ENCODE results near the gene POFUT2.

DNA sequence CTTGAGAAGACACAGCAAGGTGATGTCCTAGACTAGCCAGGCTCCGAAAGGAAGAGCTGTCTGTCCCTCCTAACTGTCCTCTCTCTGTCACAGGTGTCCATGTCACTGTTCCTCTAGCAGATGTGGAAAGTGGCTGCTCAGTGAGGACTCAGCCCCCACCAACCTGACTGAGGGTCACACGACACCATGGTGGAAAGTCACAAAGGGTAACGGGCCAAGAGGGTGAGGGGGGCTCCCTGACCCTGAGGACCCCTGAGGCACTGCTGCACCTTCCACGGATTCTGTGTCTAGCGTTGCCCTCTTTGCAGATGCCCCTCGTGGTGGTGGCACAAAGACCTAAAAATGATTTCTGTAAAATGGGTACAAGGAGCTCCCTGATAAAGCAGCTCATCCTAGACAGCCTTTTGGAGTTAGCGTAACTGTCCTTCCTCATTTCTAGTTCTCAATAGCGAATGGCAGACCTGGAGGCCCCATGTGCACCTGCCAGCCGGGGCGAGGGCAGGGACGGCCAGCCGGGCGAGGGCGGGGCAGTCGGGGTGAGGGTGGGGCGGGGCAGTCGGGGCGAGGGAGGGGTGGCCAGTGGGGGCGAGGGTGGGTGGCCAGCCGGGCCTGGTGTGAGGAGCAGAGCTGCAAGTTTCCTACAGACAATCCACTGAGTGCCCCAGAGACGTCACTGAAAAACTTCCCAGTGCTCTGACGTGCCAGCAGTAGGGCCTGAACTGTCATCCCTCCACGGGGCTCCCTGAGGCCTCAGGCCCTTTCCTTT lies 23.4 kb downstream of the POFUT2 start:
- TF ChIP-seq, protein P1, sequence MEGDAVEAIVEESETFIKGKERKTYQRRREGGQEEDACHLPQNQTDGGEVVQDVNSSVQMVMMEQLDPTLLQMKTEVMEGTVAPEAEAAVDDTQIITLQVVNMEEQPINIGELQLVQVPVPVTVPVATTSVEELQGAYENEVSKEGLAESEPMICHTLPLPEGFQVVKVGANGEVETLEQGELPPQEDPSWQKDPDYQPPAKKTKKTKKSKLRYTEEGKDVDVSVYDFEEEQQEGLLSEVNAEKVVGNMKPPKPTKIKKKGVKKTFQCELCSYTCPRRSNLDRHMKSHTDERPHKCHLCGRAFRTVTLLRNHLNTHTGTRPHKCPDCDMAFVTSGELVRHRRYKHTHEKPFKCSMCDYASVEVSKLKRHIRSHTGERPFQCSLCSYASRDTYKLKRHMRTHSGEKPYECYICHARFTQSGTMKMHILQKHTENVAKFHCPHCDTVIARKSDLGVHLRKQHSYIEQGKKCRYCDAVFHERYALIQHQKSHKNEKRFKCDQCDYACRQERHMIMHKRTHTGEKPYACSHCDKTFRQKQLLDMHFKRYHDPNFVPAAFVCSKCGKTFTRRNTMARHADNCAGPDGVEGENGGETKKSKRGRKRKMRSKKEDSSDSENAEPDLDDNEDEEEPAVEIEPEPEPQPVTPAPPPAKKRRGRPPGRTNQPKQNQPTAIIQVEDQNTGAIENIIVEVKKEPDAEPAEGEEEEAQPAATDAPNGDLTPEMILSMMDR (conservative IDR thresholded peaks at IDR 0.05; ENCODE audit: low read length), result no peak
- TF ChIP-seq EZH2phosphoT487 (IDR thresholded peaks at IDR 0.05; ENCODE audit: borderline replicate concordance, low read depth, low read length), result no peak
